Measurements from ENCODE around the gene PTGER4.

DNA sequence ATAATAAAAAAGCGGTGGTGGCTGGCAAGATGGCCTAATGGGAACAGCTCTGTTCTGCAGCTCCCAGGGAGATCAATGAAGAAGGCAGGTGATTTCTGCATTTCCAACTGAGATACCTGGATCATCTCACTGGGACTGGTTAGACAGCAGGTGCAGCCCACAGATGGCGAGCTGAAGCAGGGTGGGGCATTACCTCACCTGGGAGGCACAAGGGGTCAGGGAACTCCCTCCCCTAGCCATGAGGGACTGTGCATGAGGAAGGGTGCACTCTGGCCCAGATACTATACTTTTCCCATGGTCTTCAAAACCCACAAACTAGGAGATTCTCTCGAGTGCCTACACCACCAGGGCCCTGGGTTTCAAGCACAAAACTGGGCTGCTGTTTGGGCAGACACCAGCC is 45.6 kb upstream of the PTGER4 start:
- TF ChIP-seq, protein P1, sequence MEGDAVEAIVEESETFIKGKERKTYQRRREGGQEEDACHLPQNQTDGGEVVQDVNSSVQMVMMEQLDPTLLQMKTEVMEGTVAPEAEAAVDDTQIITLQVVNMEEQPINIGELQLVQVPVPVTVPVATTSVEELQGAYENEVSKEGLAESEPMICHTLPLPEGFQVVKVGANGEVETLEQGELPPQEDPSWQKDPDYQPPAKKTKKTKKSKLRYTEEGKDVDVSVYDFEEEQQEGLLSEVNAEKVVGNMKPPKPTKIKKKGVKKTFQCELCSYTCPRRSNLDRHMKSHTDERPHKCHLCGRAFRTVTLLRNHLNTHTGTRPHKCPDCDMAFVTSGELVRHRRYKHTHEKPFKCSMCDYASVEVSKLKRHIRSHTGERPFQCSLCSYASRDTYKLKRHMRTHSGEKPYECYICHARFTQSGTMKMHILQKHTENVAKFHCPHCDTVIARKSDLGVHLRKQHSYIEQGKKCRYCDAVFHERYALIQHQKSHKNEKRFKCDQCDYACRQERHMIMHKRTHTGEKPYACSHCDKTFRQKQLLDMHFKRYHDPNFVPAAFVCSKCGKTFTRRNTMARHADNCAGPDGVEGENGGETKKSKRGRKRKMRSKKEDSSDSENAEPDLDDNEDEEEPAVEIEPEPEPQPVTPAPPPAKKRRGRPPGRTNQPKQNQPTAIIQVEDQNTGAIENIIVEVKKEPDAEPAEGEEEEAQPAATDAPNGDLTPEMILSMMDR (conservative IDR thresholded peaks at IDR 0.05) = no peak
- TF ChIP-seq EZH2 (IDR thresholded peaks at IDR 0.05; ENCODE audit: low read depth) = no peak

Data from PC-9 (cell line).